A673 (cell line): ENCODE measurements around the gene TLE1. TPM values are rescaled to one million over a fixed set of nuclear protein-coding genes. Genes with fewer than 3 reads are reported as not detected.

Experiments
- BruUV-seq: library from RNA; stranded (reverse); fragments of 400-500 nt; replicated peaks from 2 replicates; lab custom pipeline; 2021; lab: Mats Ljungman, UMichigan
- CTCF ChIA-PET: fragments of 300-600 bp; sonication (Branson Sonifier 250); formaldehyde crosslinking; loops from one replicate; lab custom pipeline; 2022; ENCODE audit warnings: antibody characterized with exemption; lab: Charles Lee
- POLR2A ChIA-PET: fragments of 300-600 bp; sonication (Branson Sonifier 250); formaldehyde crosslinking; loops from one replicate; lab custom pipeline; 2022; ENCODE audit warnings: antibody characterized with exemption; ENCODE audit not compliant: low non-redundant PET; lab: Charles Lee
- DNase-seq: peaks from one replicate; pipeline ENCODE4 v3.0.0-alpha.2; 2015; ENCODE audit warnings: low spot score
- H3K27ac ChIP-seq: fragments of 200-600 bp; sonication (generic); 2 replicates; pipeline ENCODE4 v1.5.1; 2016; ENCODE audit warnings: mixed run types, low read depth, mild to moderate bottlenecking, mixed read lengths, antibody characterized with exemption, low read length; ENCODE audit not compliant: poor library complexity, severe bottlenecking
- H3K27me3 ChIP-seq: fragments of 200-600 bp; sonication (generic); replicated peaks from 2 replicates; pipeline ENCODE4 v1.6.1; 2017; ENCODE audit warnings: mixed run types, low read depth, mild to moderate bottlenecking, mixed read lengths, antibody characterized with exemption, low read length; ENCODE audit not compliant: insufficient read depth, poor library complexity
- H3K36me3 ChIP-seq: fragments of 200-600 bp; sonication (generic); 2 replicates; pipeline ENCODE4 v1.6.1; 2016; ENCODE audit warnings: mixed run types, mild to moderate bottlenecking, mixed read lengths, antibody characterized with exemption, low read length; ENCODE audit not compliant: insufficient read depth, poor library complexity, severe bottlenecking
- H3K4me1 ChIP-seq: fragments of 200-600 bp; sonication (generic); 2 replicates; pipeline ENCODE4 v1.6.1; 2017; ENCODE audit warnings: mixed run types, mild to moderate bottlenecking, mixed read lengths, antibody characterized with exemption, low read length; ENCODE audit not compliant: insufficient read depth, poor library complexity, severe bottlenecking
- H3K4me3 ChIP-seq: fragments of 200-600 bp; sonication (generic); 2 replicates; pipeline ENCODE4 v1.5.1; 2016; ENCODE audit warnings: low read depth, mixed run types, mild to moderate bottlenecking, mixed read lengths, low read length; ENCODE audit not compliant: poor library complexity, severe bottlenecking
- H3K9me3 ChIP-seq: fragments of 200-600 bp; sonication (generic); 2 replicates; pipeline ENCODE4 v1.6.1; 2016; ENCODE audit warnings: mixed run types, low read depth, mild to moderate bottlenecking, mixed read lengths, antibody characterized with exemption, low read length; ENCODE audit not compliant: poor library complexity, severe bottlenecking
- CTCF ChIP-seq: fragments of 300-800, 200-600 bp; sonication (generic); conservative IDR thresholded peaks from 2 replicates; pipeline ENCODE4 v1.5.1; 2017; ENCODE audit warnings: low read depth, mild to moderate bottlenecking, antibody characterized with exemption, low read length, moderate library complexity, mixed read lengths
- EZH2 ChIP-seq: fragments of 200-600 bp; sonication (generic); IDR thresholded peaks from 2 replicates; pipeline ENCODE4 v1.6.1; 2017; ENCODE audit warnings: borderline replicate concordance, low read depth, mild to moderate bottlenecking, mixed read lengths, antibody characterized with exemption, low read length; ENCODE audit not compliant: poor library complexity, severe bottlenecking
- intact Hi-C: fragments of 100-400 bp; cut with micrococcal nuclease; formaldehyde crosslinking; loops from one replicate; pipeline ENCODE4 v1.10.0; 2022; ENCODE audit not compliant: unreplicated experiment
- total RNA-seq: library from RNA; stranded (reverse); gene quantifications from 2 replicates; pipeline ENCODE4 v1.2.3, GENCODE V29; 2021

TLE1 gene
- total RNA-seq, 1 experiment from 2014 or later = 2.2 TPM

- no peak overlapping the region for H3K27ac ChIP-seq
Measured at GRCh38 chr9:81666123-81666522, 23.2 kb downstream of the TLE1 start.

GRCh38 chr9:81665322-81665871, 23.9 kb downstream of the TLE1 start:
- no TSS peak for BruUV-seq
- POLR2A ChIA-PET = no interaction called here
- no peak for TF ChIP-seq CTCF
- no peak for TF ChIP-seq EZH2
- Histone ChIP-seq H3K9me3 (no peaks in the 10 kb centered on the region), H3K27me3 (no peaks in the 10 kb centered on the region), H3K4me3 (no peak overlapping the region), H3K4me1 (peaks cover 14% of the 10 kb centered on the region), H3K27ac (no peak overlapping the region), H3K36me3 (no peaks in the 10 kb centered on the region)
- CTCF ChIA-PET = interaction anchor here (0.6 kb wide), 1 partner anchor 15 kb away, joined by 3 read pairs; no protein-coding TSS in a partner anchor
- intact Hi-C loops = no loop called here
- DNase-seq = no peak

More at GRCh38 chr9:81666123-81666522, 23.2 kb downstream of the TLE1 start:
- Histone ChIP-seq H3K36me3 (no peaks in the 10 kb centered on the region), H3K4me1 (peaks cover 14% of the 10 kb centered on the region), H3K27me3 (no peaks in the 10 kb centered on the region), H3K4me3 (no peak overlapping the region), H3K9me3 (no peaks in the 10 kb centered on the region)
- CTCF ChIA-PET = no interaction called here
- POLR2A ChIA-PET = no interaction called here
- no TSS peak for BruUV-seq
- TF ChIP-seq CTCF (no peak), EZH2 (no peak)
- no peak for DNase-seq
- intact Hi-C loops = no loop called here

GRCh38 chr9:81664638-81665222, 24.6 kb downstream of the TLE1 start:
- Histone ChIP-seq H3K36me3 (no peaks in the 10 kb centered on the region), H3K9me3 (no peaks in the 10 kb centered on the region), H3K4me1 (peaks cover 14% of the 10 kb centered on the region), H3K27ac (no peak overlapping the region), H3K4me3 (no peak overlapping the region), H3K27me3 (no peaks in the 10 kb centered on the region)
- POLR2A ChIA-PET = no interaction called here
- BruUV-seq = no TSS peak
- CTCF ChIA-PET = no interaction called here
- no peak for DNase-seq
- TF ChIP-seq CTCF = no peak
- TF ChIP-seq EZH2 = no peak
- intact Hi-C loops = no loop called here
